HG03558 (cell line): ENCODE data around the gene RRAGD.
"Not testable (repeated sequence)": the region's sequence is repeated elsewhere in the genome, so short reads cannot be mapped to it uniquely, and the experiment has no call there.

Source experiments
- ATAC-seq: cut with Tn5 transposase; IDR thresholded peaks from one replicate; pipeline ENCODE4 v1.9.1; 2021; ENCODE audit warnings: moderate number of reproducible peaks; ENCODE audit not compliant: unreplicated experiment; ENCODE audit errors: extremely low read depth

The RRAGD gene

GRCh38 chr6:89413006-89413400 lies 930 bp upstream of the RRAGD start:
- ATAC-seq: no peak

GRCh38 chr6:89411145-89412070 lies 665 bp downstream of the RRAGD start:
- ATAC-seq: peak; percentile 17

DNA sequence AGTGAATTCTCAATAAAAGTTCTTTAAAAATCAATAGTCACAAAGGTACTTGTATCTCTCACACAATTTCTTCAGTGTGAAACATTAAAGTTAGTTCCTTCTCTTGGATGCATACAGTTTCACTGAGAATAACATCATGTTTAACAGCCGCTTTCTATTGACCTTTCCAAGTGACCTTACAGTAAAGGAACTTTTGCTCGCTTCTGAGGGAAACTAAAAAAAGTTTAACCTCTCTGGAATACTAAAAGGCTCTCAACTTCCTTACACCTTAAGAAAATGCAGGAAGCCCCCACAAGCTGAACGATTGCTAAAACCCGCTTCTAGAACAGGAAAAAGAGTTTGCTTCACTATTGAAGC lies 1.3 kb downstream of the RRAGD start:
- ATAC-seq: no peak

DNA sequence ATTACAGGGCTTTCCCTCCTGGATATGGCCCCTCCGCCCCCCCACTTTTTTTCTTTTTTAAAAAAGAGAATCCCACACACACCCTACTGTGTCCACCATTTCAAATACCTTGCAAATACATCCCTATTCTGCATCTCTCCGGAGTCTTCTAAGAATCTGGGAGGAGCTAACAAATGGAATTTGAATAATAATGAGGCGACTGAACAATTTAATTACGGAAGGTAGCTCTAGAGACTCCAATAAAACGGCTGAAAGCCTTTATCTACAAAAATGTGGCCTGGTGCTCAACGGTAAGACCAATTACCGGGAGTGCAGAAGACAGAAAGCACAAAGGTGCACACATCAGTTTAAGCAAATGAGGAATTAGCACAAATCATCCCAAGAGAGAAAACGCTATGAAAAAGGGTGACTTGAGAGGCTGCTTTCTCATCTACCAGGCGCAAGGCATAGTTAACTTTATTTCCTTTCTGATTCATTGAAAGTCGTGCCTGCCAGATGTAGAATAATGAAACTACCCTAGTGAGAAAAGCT lies 1.8 kb downstream of the RRAGD start:
- no peak for ATAC-seq

DNA sequence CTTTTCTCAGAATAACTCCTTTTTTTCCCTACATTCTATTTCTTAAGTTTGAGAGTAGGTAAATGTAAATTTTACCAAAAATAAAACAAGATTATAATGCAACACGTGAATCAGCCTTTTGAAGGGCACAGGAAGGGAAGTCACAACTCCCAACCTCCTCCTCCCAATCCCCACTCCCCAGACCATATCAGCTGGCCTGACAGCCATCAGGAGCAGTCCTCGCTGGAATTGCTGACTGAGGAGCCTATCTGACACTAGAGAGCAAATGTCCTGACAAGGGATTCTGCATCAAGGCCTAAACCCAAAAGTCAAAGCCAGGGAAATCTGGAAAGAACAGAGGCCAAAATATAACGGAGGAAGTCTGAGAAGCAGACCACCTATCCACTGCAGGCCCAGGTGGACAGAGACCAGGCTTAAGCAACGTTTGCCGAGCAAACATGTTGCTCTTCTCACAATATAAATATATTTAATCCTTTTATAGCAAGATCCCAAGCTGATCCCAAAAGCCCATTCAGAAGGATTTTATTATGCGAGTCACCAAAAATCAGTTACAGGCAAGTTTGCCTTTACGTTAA lies 2.5 kb downstream of the RRAGD start:
- no peak for ATAC-seq

- ATAC-seq: no peak
These were observed 5.9 kb downstream of the RRAGD start for GRCh38 chr6:89406141-89406540.

GRCh38 chr6:89404512-89404911 lies 7.6 kb downstream of the RRAGD start:
- no peak for ATAC-seq

DNA sequence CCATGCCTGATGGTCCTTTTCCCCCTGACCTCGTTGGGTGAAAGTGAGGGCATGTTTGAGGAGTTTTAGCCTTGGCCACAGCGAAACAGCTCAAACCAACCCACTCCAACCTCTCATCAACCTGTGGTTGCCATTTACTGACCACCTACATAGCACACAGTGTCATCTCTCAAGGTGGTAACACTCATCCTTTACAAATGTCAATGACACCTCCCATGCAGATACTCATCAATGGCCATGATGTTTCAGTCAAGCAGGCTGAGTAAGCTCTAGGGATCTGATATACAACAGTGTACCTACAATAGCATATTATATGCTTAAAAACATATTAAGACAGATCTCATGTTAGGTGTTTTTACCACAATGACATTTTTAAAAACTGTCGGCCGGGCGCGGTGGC lies 9.3 kb downstream of the RRAGD start:
- ATAC-seq: no peak

GRCh38 chr6:89400912-89401399 lies 11.1 kb downstream of the RRAGD start:
- no peak for ATAC-seq

DNA sequence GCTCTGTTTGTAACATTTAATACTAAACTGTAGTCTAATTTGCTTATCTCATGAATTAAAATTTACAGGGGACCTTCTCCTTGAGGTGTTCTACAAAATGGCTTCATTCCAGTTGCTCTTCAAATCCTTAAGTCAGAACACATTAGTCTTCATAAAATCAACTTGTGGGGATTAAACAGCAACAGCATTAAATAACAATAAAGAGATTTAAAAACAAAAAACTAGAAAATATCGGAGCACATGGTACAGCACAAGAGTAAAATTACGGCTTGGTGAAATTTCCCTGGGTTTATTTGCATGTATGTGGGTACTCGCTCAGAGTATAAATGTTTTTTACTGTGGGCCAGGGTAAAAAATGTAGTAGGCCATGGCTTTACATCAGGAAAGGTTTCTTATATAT lies 12.0 kb downstream of the RRAGD start:
- ATAC-seq: no peak

- ATAC-seq: no peak
These were observed 13.1 kb downstream of the RRAGD start for GRCh38 chr6:89398762-89399525.

DNA sequence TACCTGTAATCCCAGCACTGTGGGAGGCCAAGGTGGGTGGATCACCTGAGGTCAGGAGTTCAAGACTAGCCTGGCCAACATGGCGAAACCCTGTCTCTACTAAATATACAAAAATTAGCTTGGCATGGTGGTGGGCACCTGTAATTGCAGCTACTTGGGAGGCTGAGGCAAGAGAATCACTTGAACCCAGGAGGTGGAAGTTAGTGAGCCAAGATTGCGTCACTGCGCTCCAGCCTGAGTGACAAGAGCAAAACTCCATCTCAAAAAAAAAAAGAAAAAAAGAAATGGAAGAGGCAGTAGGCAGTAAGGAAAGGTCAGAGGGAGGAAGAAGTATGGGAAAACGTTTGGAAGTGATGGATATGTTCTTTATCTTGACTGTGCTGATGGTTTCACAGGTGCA lies 14.2 kb downstream of the RRAGD start:
- ATAC-seq: not testable (repeated sequence)

- no peak for ATAC-seq
These were observed 18.4 kb downstream of the RRAGD start for GRCh38 chr6:89393659-89394058.

DNA sequence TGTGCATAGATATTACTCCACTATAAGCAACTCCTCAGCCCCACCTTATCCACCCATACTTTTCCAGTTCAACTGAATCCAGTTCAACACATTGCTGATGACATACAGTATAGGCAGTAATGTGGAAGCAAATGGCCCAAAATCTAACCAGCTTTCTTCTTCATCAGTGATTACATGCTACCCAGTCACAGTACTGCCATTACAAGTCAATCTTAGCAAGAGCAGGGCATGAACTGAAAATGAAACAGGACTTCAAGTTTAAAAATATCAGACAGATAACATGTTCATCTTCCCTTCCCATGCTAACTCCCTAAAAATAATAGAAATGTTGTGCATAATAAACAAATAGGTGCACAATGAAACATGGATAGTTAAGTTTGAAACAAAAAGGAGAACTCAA lies 19.2 kb downstream of the RRAGD start:
- ATAC-seq: no peak

GRCh38 chr6:89388846-89389245 lies 23.2 kb downstream of the RRAGD start:
- ATAC-seq: no peak

- peak; percentile 88 for ATAC-seq
These were observed 24.4 kb downstream of the RRAGD start for GRCh38 chr6:89387516-89388201.

GRCh38 chr6:89386917-89387491 lies 25.1 kb downstream of the RRAGD start:
- ATAC-seq: peak; percentile 3

GRCh38 chr6:89385846-89386245 lies 26.2 kb downstream of the RRAGD start:
- ATAC-seq: no peak

GRCh38 chr6:89385156-89385667 lies 26.9 kb downstream of the RRAGD start:
- no peak for ATAC-seq

- no peak for ATAC-seq
These were observed 31.0 kb downstream of the RRAGD start for GRCh38 chr6:89381031-89381430.
